GM13976 (cell line): ENCODE measurements around the gene SYK.

Experiments used
- DNase-seq: peaks from one replicate; pipeline ENCODE4 v3.0.0; 2012; ENCODE audit warnings: low spot score
- in situ Hi-C: fragments of 300-500 bp; cut with MboI; formaldehyde crosslinking; loops from one replicate; pipeline ENCODE4 v1.12.0; 2022; ENCODE audit warnings: low sequenced_read_pairs, mixed read lengths, inconsistent platforms; ENCODE audit not compliant: unreplicated experiment
- TF ChIP-seq, protein P1 (sequence below): IDR thresholded peaks from 2 replicates; pipeline ENCODE4 v1.5.1; 2012; ENCODE audit warnings: borderline replicate concordance, mild to moderate bottlenecking; ENCODE audit not compliant: insufficient read depth; ENCODE audit errors: extremely low read depth, missing control alignments, control extremely low read depth

Gene SYK

GRCh38 chr9:90943341-90943740 is 141.7 kb downstream of the SYK start:
- DNase-seq = no peak
- in situ Hi-C loops = no loop called here
- TF ChIP-seq, protein P1, sequence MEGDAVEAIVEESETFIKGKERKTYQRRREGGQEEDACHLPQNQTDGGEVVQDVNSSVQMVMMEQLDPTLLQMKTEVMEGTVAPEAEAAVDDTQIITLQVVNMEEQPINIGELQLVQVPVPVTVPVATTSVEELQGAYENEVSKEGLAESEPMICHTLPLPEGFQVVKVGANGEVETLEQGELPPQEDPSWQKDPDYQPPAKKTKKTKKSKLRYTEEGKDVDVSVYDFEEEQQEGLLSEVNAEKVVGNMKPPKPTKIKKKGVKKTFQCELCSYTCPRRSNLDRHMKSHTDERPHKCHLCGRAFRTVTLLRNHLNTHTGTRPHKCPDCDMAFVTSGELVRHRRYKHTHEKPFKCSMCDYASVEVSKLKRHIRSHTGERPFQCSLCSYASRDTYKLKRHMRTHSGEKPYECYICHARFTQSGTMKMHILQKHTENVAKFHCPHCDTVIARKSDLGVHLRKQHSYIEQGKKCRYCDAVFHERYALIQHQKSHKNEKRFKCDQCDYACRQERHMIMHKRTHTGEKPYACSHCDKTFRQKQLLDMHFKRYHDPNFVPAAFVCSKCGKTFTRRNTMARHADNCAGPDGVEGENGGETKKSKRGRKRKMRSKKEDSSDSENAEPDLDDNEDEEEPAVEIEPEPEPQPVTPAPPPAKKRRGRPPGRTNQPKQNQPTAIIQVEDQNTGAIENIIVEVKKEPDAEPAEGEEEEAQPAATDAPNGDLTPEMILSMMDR = no peak

GRCh38 chr9:90945336-90945735 is 143.7 kb downstream of the SYK start:
- TF ChIP-seq, protein P1 = no peak
- in situ Hi-C loops = no loop called here
- no peak for DNase-seq

- TF ChIP-seq, protein P1 = no peak
- no peak for DNase-seq
- in situ Hi-C loops = no loop called here
Observed at GRCh38 chr9:90946982-90947381, 145.4 kb downstream of the SYK start.
